ENCODE measurements around the gene LIPA.

Gene LIPA

GRCh38 chr10:89283936-89284475 is 32.4 kb upstream of the LIPA start:
- TF ChIP-seq, protein P1, sequence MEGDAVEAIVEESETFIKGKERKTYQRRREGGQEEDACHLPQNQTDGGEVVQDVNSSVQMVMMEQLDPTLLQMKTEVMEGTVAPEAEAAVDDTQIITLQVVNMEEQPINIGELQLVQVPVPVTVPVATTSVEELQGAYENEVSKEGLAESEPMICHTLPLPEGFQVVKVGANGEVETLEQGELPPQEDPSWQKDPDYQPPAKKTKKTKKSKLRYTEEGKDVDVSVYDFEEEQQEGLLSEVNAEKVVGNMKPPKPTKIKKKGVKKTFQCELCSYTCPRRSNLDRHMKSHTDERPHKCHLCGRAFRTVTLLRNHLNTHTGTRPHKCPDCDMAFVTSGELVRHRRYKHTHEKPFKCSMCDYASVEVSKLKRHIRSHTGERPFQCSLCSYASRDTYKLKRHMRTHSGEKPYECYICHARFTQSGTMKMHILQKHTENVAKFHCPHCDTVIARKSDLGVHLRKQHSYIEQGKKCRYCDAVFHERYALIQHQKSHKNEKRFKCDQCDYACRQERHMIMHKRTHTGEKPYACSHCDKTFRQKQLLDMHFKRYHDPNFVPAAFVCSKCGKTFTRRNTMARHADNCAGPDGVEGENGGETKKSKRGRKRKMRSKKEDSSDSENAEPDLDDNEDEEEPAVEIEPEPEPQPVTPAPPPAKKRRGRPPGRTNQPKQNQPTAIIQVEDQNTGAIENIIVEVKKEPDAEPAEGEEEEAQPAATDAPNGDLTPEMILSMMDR (conservative IDR thresholded peaks at IDR 0.05; ENCODE audit: low read depth, low read length), result no peak
- no peak overlapping the region for H3K9ac ChIP-seq
- H4K20me1 ChIP-seq (ENCODE audit: insufficient read depth), result no peaks in the 10 kb centered on the region
- no peak overlapping the region for H3K4me3 ChIP-seq (IDR thresholded peaks at IDR 0.05; ENCODE audit: insufficient read depth, low read depth, low read length)
- H3K4me1 ChIP-seq (ENCODE audit: low read depth, poor library complexity, severe bottlenecking), result no peaks in the 10 kb centered on the region
- H3K27me3 ChIP-seq (ENCODE audit: insufficient read depth, low read depth), result no peaks in the 10 kb centered on the region
- H3K27ac ChIP-seq, result no peak overlapping the region
- no peaks in the 10 kb centered on the region for H3K36me3 ChIP-seq (ENCODE audit: insufficient read depth)
- no peak overlapping the region for H2AFZ ChIP-seq (ENCODE audit: low read depth)
- H3K79me2 ChIP-seq (ENCODE audit: insufficient read depth, low read depth), result no peaks in the 10 kb centered on the region
- no peak overlapping the region for H3K4me2 ChIP-seq

DNA sequence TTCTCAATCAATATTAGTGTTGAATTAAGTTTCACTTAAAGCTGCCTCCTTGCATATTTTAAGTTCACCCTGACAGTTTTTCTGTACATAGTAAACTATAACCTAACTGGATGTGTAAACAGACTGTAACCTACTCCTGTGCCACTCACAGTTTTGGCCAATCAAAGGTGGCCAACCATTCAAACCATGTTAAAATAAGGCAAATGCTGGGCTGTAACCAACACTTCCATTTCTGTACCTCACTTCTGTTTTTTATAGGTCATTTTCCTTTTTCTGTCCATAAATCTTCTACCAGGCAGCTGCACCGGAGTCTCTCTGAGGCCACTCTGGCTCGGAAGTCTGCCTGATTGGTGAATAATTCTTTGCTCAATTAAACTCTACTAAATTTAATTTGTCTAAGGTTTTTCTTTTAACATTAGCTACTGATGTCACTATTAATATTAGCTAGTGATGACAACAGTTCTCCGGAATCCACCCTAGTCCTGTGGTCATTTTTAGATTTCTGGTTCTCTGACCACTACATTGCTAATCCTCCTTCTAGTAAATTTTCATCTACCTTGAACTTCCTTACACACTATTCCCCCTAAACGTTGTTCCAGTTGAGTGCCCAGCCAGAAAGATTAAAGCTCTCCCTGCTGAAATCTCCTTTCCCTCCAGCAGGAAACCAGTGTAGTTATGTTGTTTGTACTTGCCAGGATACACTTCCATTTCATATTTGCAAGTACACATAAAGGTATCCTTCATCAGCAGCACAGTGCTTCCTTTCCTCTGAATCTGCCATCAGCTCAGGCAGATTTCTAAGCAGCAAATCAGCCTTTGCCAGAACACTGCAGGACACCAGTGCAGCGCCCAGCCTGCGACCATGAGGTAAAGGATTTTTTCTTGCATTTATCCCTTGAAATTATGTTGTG is 31.7 kb upstream of the LIPA start:
- TF ChIP-seq, protein P1 (conservative IDR thresholded peaks at IDR 0.05; ENCODE audit: low read depth, low read length), result no peak
- Histone ChIP-seq H3K4me3 (IDR thresholded peaks at IDR 0.05; ENCODE audit: insufficient read depth, low read depth, low read length) (no peak overlapping the region), H4K20me1 (ENCODE audit: insufficient read depth) (no peaks in the 10 kb centered on the region), H3K79me2 (ENCODE audit: insufficient read depth, low read depth) (no peaks in the 10 kb centered on the region), H3K36me3 (ENCODE audit: insufficient read depth) (no peaks in the 10 kb centered on the region), H2AFZ (ENCODE audit: low read depth) (no peak overlapping the region), H3K4me1 (ENCODE audit: low read depth, poor library complexity, severe bottlenecking) (no peaks in the 10 kb centered on the region), H3K27me3 (ENCODE audit: insufficient read depth, low read depth) (no peaks in the 10 kb centered on the region), H3K27ac (no peak overlapping the region), H3K4me2 (no peak overlapping the region), H3K9ac (no peak overlapping the region)

- Histone ChIP-seq H3K27ac (no peak overlapping the region), H4K20me1 (ENCODE audit: insufficient read depth) (no peaks in the 10 kb centered on the region)
- TF ChIP-seq, protein P1 (conservative IDR thresholded peaks at IDR 0.05; ENCODE audit: low read depth, low read length), result no peak
Observed at GRCh38 chr10:89281606-89282395, 30.2 kb upstream of the LIPA start.

DNA sequence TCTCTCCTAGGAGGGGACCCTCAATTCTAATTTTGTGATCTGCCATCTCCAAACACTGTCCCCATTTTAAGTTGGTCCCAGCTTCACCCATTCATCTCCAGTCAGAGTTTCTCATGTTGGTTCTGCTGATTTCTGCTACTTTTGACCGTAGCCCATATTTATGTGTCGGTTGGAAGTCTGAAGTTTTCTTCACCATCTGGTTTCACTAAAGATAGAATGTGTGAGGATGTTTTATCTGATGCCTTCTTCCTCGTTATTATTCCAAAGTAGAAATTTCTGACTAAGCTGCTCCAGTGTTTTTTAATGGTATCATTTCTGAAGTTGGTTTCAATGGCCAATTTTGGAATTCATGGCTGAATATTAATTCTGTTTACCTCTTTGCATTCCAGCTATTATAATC is 28.9 kb upstream of the LIPA start:
- no peaks in the 10 kb centered on the region for H3K4me1 ChIP-seq (ENCODE audit: low read depth, poor library complexity, severe bottlenecking)
- H3K79me2 ChIP-seq (ENCODE audit: insufficient read depth, low read depth), result no peaks in the 10 kb centered on the region
- H3K9ac ChIP-seq, result no peak overlapping the region
- H3K27ac ChIP-seq, result no peak overlapping the region
- no peaks in the 10 kb centered on the region for H3K27me3 ChIP-seq (ENCODE audit: insufficient read depth, low read depth)
- no peak overlapping the region for H2AFZ ChIP-seq (ENCODE audit: low read depth)
- H3K4me3 ChIP-seq (IDR thresholded peaks at IDR 0.05; ENCODE audit: insufficient read depth, low read depth, low read length), result no peak overlapping the region
- no peak overlapping the region for H3K4me2 ChIP-seq
- no peaks in the 10 kb centered on the region for H3K36me3 ChIP-seq (ENCODE audit: insufficient read depth)
- no peaks in the 10 kb centered on the region for H4K20me1 ChIP-seq (ENCODE audit: insufficient read depth)
- TF ChIP-seq, protein P1 (conservative IDR thresholded peaks at IDR 0.05; ENCODE audit: low read depth, low read length), result no peak

More at GRCh38 chr10:89281606-89282395, 30.2 kb upstream of the LIPA start:
- Histone ChIP-seq H3K4me2 (no peak overlapping the region), H3K27me3 (ENCODE audit: insufficient read depth, low read depth) (no peaks in the 10 kb centered on the region), H3K4me3 (IDR thresholded peaks at IDR 0.05; ENCODE audit: insufficient read depth, low read depth, low read length) (no peak overlapping the region), H2AFZ (ENCODE audit: low read depth) (no peak overlapping the region), H3K36me3 (ENCODE audit: insufficient read depth) (no peaks in the 10 kb centered on the region), H3K79me2 (ENCODE audit: insufficient read depth, low read depth) (no peaks in the 10 kb centered on the region), H3K9ac (no peak overlapping the region), H3K4me1 (ENCODE audit: low read depth, poor library complexity, severe bottlenecking) (no peaks in the 10 kb centered on the region)
